ENCODE measurements around the gene DPPA4. TPM values are rescaled to one million over a fixed set of nuclear protein-coding genes. Genes with fewer than 3 reads are reported as not detected.

The DPPA4 gene, protein sequence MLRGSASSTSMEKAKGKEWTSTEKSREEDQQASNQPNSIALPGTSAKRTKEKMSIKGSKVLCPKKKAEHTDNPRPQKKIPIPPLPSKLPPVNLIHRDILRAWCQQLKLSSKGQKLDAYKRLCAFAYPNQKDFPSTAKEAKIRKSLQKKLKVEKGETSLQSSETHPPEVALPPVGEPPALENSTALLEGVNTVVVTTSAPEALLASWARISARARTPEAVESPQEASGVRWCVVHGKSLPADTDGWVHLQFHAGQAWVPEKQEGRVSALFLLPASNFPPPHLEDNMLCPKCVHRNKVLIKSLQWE
- total RNA-seq: not detected in 2 replicates

DNA sequence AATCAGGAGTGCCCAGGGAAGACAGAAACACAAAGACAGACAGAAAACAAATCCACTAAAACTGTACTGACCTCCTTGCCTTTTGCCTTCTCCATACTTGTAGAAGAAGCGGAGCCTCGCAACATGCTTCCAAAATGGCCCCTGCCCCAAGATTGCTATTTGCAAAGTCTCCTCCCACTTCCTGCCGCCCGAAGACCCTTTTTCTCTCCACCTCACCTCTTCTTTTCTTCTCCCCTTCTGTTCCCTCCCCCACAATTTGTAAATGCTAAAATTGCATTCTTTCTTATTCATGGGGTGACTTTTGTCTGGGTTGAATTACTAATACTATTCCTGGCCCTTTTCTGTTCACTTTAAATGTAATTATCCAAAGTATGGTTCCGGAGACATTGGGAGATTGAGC is at the start of gene DPPA4:
Gene DPPA4, minus strand, starts transcription at position 154 of the 400 bp plus-strand sequence. Its CDS starts 29 bp downstream, at position 125.

DNA sequence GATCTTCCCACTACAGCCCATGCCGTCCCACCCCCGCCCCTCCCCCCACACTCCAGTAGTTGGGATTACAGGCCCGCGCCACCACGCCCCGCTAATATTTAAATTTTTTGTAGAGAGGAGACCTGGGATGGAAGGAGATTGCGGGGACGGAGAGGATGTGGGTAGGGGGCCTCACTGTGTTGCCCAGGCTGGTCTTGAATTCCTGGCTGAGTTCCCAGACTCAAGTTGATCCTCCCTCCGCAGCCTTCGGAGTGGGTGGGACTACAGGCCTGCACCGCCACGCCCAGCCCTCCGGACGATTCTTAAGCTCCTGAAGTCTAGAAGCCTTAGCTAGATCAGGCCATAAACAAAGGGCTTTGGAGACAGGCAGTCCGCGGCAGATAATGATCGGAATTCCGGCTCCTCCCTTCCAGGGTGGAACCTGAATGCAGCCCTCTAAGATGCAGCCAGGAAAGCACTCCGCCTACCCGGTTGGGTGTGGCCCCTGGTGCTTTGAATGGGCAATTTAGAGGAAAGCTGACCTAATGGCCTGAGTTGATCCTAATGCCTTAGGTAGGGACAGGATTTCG is 21.1 kb downstream of the DPPA4 start, which contains the start of gene DPPA2:
Gene DPPA2, minus strand, starts transcription at position 356 of the 569 bp plus-strand sequence. CDS start 1,975 bp downstream, outside the sequence.

Other genes with a start within 250 kb of the DPPA4 start
- not detected in 2 replicates for gene MORC1, start 219.4 kb downstream of the DPPA4 start, total RNA-seq
- gene C3orf85, start 200.8 kb downstream of the DPPA4 start, total RNA-seq: not detected in 2 replicates
- not detected in 2 replicates for gene DPPA2, start 21.0 kb downstream of the DPPA4 start, total RNA-seq